ELR (cell line): ENCODE measurements around the gene SLC17A1.
"Not testable (repeated sequence)": the region's sequence is repeated elsewhere in the genome, so short reads cannot be mapped to it uniquely, and the experiment has no call there.

Source experiments
- DNase-seq: peaks from one replicate; pipeline ENCODE4 v3.0.0-alpha.2; 2015; ENCODE audit warnings: low read depth

Gene SLC17A1

GRCh38 chr6:25756382-25757363, 75.2 kb downstream of the SLC17A1 start:
- DNase-seq = no peak

GRCh38 chr6:25755483-25755882, 76.4 kb downstream of the SLC17A1 start:
- no peak for DNase-seq

- DNase-seq = no peak
Measured at GRCh38 chr6:25754535-25754934, 77.3 kb downstream of the SLC17A1 start, which contains the start of gene SLC17A4. Gene SLC17A4, plus strand, starts transcription at chr6:25754742. Its CDS starts 7,221 bp downstream, at chr6:25761963.

- DNase-seq = no peak
Measured at GRCh38 chr6:25753079-25753478, 78.8 kb downstream of the SLC17A1 start.

- DNase-seq = no peak
Measured at GRCh38 chr6:25750906-25751305, 80.9 kb downstream of the SLC17A1 start.

- DNase-seq = no peak
Measured at GRCh38 chr6:25749837-25750236, 82.0 kb downstream of the SLC17A1 start.

DNA sequence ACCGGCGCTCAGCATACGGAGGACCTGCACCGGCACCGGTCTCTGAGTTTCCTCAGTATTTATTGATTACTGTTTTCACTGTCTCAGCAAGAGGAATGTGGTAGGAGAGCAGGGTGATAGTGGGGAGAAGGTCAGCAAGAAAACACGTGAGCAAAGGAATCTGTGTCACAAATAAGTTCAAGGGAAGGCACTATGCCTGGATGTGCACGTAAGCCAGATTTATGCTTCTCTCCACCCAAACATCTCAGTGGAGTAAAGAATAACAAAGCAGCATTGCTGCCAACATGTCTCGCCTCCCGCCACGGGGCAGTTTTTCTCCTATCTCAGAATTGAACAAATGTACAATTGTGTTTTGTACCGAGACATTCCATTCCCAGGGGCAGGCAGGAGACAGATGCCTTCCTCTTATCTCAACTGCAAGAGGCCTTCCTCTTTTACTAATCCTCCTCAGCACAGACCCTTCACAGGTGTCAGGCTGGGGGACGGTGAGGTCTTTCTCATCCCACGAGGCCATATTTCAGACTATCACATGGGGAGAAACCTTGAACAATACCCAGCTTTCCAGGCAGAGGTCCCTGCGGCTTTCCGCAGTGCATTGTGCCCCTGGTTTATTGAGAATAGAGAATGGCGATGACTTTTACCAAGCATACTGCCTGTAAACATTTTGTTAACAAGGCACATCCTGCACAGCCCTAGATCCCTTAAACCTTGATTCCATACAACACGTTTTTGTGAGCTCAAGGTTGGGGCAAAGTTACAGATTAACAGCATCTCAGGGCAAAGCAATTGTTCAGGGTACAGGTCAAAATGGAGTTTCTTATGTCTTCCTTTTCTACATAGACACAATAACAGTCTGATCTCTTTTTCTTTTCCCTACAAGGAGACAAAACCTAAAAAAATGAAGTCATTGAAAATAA, 83.0 kb downstream of the SLC17A1 start:
- DNase-seq = not testable (repeated sequence)

DNA sequence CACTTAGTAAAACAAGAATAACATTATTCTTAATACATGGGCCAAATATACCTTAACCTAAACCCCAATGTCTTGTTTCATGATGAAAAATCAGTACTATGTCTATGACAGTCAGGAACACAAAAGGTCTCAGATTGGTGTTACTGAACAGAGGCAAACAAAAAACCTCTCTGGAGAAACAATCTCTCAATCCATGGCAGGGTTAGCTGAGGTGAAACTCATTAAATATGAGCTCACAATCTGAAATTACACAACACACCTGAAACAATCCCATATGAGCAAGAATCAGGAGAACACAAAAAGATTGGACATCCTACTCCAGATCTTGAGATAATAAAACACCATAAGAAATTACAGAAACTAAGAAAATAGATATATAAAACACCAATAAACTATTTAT, 83.8 kb downstream of the SLC17A1 start:
- DNase-seq = no peak

GRCh38 chr6:25747477-25747876, 84.4 kb downstream of the SLC17A1 start:
- no peak for DNase-seq

DNA sequence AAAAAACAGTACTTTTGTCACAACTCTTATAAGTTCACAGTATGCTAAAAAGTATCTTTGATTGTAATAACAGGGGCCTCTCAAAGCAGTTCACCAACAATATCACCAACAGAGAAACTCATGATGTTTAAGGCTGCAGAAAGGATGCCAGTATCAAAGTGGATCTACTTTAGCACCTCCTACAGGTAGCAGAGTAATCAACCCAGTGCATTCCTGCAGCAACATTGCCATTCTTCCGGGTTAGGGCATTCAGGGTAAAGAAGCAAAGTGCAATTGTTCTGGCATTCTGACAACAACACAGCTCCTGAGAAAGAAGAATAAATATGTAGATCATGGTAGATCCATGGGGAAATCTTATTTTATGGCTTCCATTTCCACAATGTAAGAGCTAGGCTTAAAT, 84.9 kb downstream of the SLC17A1 start:
- DNase-seq = no peak

GRCh38 chr6:25745836-25746235, 86.0 kb downstream of the SLC17A1 start:
- DNase-seq = no peak

GRCh38 chr6:25743868-25744267, 88.0 kb downstream of the SLC17A1 start:
- no peak for DNase-seq

- DNase-seq = no peak
Measured at GRCh38 chr6:25735261-25735660, 96.6 kb downstream of the SLC17A1 start.
